Left renal pelvis (tissue), 4 donors: Measurements from ENCODE around the gene RASAL1. TPM values are rescaled to one million over a fixed set of nuclear protein-coding genes. Genes with fewer than 3 reads are reported as not detected.

Source experiments
- DNase-seq, 4 donors: peaks; one replicate each; pipeline ENCODE4 v3.0.0-alpha.2; 2013; ENCODE audit warnings: low read depth in 4 of 4, low spot score in 3 of 4
- polyA plus RNA-seq, 4 donors: library from polyadenylated mRNA; unstranded; fragments of 120-200 nt; gene quantifications; one replicate each; pipeline ENCODE4 v1.2.1, GENCODE V29; 2013; ENCODE audit not compliant: insufficient read length in 4 of 4

Gene RASAL1
- 10 to 100 TPM in 1 of 4 donors, 1 to 10 TPM in 2, under 1 TPM in 1; 0.16 to 15.4 (median 7.8) TPM for polyA plus RNA-seq

- DNase-seq = no peak
Observed at GRCh38 chr12:113135178-113136127, at the start of gene RASAL1. RASAL1 (minus strand) TSS chr12:113135761; CDS start chr12:113135462, 299 bp downstream.

DNA sequence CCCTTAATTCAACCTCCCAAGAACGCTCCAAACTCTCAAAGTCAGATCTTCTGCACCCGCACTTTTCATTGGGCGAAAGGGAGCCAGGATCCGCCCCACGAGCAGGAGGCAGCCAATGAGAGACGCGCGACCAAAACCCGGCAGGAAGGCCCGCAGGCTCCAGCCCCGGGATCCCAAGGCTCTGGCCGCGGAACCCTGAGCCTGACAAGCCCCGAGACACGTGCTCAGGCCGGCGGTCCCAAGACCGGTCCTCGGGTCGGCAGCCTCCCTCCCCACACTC lies 49.3 kb upstream of the RASAL1 start:
- peak in 3 of 4 donors; percentile 70 to 79 (median 77) for DNase-seq

DNA sequence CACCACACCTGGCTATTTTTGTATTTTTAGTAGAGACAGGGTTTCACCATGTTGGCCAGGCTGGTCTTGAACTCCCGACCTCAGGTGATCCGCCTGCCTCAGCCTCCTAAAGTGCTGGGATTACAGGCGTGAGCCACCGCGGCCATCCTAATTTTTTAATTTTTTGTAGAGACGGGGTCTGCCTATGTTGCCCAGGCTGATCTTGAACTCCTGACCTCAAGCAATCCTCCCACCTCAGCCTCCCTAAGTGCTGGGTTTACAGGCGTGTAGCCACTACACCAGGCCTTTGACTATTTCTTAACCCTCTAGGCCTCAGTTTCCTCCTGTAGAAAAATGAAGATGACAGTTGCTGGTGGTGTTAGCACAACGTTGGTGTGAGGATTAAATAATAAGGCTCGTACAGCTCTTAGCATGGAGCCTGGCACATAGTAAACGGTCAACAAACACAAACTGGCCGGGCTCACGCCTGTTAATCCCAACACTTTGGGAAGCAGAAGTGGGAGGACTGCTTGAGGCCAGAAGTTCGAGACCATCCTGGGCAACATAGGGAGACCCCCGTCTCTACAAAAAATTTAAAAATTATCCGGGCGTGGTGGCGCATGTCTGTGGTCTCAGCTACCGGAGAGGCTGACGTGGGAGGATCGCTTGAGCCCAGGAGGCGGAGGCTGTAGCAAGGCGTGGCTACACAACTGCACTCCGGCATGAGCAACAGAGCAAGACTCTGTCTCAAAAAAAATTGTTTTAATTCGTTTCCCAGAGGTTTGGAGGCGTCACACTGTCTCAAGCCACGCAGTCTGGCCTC lies 48.7 kb upstream of the RASAL1 start:
- no peak for DNase-seq

DNA sequence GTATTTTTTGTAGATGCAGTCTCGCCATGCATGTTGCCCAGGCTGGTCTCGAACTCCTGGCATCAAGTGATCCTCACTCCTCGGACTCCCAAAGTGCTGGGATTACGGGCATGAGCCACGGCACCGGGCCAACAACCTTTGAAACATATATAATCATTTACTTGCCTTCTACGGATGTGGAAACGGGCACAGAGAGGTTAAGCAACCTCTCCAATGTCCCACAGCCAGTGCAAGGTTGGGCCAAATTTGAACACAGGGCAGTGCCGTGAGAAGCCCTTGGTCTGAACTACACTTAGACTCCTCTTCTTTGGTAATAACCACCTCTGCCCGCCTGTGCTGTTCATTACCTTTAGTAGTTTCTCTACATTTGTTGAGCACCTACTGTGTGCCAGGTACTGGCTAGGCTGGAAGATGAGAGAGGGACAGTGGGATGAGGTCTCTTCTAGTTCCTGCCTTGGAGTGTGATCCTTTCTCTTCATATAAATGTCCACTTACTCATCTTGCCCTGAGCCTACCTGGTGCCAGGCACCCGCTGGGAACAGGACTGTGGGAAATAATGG lies 47.5 kb upstream of the RASAL1 start:
- DNase-seq = no peak

GRCh38 chr12:113181975-113182374 lies 46.4 kb upstream of the RASAL1 start:
- no peak for DNase-seq

DNA sequence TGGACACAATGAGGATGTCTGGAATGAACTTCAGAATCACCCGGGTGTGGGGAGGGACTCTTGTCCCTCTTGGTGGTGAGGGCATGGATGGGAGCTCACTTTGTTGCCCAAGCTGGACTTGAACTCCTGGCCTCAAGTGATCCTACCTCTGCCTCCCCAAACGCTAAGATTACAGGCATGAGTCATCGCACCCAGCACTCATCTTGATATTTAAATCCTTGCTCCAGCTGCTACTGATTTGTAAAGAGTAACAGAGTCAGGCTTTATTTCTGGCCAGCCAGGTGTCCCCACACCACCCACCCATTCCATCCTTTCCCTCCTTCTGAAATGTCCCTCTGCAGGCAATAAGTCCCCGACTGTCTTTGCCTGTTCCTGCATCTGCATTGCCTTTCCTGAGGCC lies 44.8 kb upstream of the RASAL1 start:
- DNase-seq = no peak

GRCh38 chr12:113179023-113179422 lies 43.5 kb upstream of the RASAL1 start:
- DNase-seq = no peak

DNA sequence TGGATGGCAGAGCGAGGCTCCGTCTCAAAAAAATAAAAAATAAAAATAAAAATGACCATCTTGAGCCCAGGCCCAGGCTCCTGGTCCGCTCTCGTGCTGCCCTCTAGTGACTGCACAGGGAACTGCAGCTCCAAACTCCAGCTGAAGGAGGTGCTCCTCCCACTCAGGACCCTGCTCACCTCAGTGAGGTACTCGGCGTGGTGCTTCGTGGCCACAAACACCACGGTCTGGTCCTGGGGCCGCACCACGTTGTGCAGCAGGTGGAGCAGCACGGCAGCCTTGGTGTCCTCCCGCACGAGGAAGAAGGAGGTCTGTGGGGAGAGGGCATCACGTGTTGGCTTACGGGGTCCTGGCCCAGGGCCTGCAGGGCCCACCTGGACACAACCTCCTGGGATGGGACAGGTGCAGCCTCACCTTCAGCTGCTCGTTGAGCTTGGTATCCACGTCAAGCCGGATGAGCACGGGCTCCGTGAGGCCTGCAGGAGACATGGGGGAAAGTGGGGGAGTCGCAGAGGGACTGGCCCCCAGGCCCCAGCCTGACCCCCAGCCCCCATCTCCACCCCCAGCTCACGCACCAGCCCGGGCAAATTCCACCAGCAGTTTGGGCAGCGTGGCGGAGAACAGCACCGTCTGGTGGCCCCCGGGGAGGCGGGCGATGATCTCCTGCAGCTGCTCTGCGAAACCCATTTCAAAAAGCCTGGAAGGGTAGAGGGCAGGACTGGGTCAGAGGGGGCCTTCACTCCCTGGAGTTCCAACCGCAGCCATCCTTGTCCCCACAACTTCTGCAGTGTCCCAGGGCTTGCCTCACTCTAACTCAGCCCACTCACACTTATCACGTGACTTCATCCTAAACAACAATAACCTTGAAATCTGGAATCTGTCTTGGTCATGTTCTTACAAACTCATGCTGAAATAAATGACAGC lies 39.2 kb upstream of the RASAL1 start:
- no peak for DNase-seq

- DNase-seq = no peak
Observed at GRCh38 chr12:113173081-113173698, 37.6 kb upstream of the RASAL1 start.

GRCh38 chr12:113172185-113172584 lies 36.6 kb upstream of the RASAL1 start:
- DNase-seq = no peak

GRCh38 chr12:113171543-113171942 lies 36.0 kb upstream of the RASAL1 start:
- no peak for DNase-seq

DNA sequence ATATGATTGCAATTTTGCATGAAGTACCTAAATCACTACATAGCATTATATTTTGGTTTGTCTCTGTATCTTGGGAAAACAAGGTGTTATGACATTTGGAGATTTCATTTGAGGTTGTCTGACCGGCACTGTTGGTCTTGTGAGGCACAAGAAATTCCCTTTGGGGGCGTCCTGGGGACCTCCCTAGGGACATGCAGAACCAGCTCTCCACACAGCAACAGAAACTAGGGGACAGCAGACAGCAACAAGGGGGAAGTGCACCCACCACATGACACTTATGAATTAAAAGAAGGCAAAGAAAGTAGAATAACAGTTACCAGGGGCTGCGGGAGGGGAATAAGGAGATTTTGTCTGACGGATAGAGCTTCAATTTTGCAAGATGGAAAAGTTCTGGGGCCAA lies 35.4 kb upstream of the RASAL1 start:
- DNase-seq = no peak

GRCh38 chr12:113170457-113170856 lies 34.9 kb upstream of the RASAL1 start:
- no peak for DNase-seq

- DNase-seq = no peak
Observed at GRCh38 chr12:113169697-113170096, 34.1 kb upstream of the RASAL1 start.

DNA sequence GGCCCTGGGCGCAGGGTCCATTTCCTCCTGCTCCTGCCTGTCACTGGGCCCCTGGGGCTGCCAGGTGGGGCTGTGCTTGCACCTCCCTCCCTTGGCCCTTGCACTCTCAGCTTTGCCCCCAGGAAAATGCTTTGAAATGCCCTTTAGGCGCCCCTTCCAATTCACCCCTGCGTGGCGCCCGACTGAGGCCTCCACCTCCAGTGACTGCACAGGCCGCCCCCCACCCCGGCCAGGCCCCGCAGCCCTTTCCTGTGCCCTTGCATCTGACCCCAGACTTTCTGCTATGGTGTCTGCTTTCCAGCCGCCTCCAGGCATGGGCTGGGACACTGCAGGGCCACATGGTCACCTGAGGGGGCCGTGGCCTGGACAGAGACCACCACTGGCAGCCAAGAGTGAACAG lies 32.3 kb upstream of the RASAL1 start:
- DNase-seq = no peak

GRCh38 chr12:113165521-113166450 lies 30.2 kb upstream of the RASAL1 start:
- no peak for DNase-seq

DNA sequence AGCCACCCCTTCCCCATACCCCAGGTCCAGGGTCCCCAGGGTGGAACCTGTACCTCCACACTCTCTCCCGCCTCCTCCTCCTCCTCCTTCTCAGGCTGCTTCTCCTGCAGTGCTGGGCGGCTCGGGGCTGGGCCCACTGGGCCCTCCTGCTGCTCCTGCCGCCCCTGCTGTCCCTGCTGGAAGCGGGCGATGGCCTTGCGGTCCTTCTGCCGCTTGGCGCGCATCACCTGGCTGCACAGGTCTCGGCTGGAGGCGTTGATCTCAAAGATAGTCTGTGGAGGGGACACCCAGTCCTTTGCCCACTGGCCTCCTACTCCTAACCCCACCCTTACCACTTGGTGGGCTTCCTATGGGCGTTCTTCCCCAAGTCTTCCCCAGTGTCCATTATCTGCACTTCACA lies 28.5 kb upstream of the RASAL1 start:
- DNase-seq = no peak

GRCh38 chr12:113163030-113163360 lies 27.4 kb upstream of the RASAL1 start:
- DNase-seq = no peak
